T-helper 17 cell (primary cell): Measurements from ENCODE around the gene XYLT1. TPM values are rescaled to one million over a fixed set of nuclear protein-coding genes. Genes with fewer than 3 reads are reported as not detected.

ENCODE experiments used
- ATAC-seq: fragments of 150-1000 bp; cut with Tn5 transposase; 2 replicates; pipeline ENCODE4 v1.10.0; 2021; ENCODE audit warnings: mild to moderate bottlenecking, moderate library complexity
- DNase-seq, 3 donors: peaks; one replicate each; pipeline versions ENCODE4 v3.0.0 to v3.0.0-alpha.2; 2020 to 2021
- H3K9me3 ChIP-seq: one replicate; pipeline ENCODE4 v1.7.0; 2013; ENCODE audit warnings: low read length, mild to moderate bottlenecking; ENCODE audit not compliant: control insufficient read depth, poor library complexity, severe bottlenecking
- H3K27ac Mint-ChIP-seq: one replicate; pipeline ENCODE4 v1.8.0; 2022; ENCODE audit warnings: mild to moderate bottlenecking, moderate library complexity, mixed read lengths
- H3K27me3 Mint-ChIP-seq: one replicate; pipeline ENCODE4 v1.8.0; 2022; ENCODE audit warnings: mixed read lengths
- H3K36me3 Mint-ChIP-seq: one replicate; pipeline ENCODE4 v1.8.0; 2022; ENCODE audit warnings: low read depth, mixed read lengths
- H3K4me1 Mint-ChIP-seq: one replicate; pipeline ENCODE4 v1.8.0; 2022; ENCODE audit warnings: mild to moderate bottlenecking, mixed read lengths
- H3K4me3 Mint-ChIP-seq: one replicate; pipeline ENCODE4 v1.8.0; 2022; ENCODE audit warnings: mild to moderate bottlenecking, moderate library complexity, mixed read lengths
- total RNA-seq, 4 donors: library from RNA in 2 of 4; stranded (reverse) in 2 of 4; gene quantifications; one replicate each; pipeline ENCODE4 v1.2.3 and lab custom pipeline; 2022 to 2026

The XYLT1 gene
- total RNA-seq, 2 donors from 2014 or later: 33.8 to 57.3 TPM

DNA sequence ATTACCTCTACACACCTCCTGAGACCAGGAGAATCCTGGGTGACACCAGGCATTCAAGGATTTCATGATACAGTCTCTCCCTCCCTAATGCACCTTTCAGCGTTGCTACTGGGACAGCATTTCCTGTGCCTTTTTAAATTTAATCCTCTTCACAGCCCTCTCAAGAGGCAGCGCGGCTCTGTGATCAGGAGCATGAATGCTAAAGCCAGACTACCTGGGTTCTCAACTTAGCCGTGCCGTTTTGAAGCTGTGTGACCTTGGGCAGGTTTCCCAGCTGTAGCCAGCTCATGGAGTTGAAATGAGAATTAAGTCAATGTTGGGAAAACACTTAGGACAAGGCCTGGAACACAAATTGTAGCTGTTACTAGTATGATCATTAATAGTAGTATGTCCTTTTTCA, 191.8 kb downstream of the XYLT1 start:
- H3K27ac Mint-ChIP-seq: no peak overlapping the region
- H3K4me1 Mint-ChIP-seq: peaks cover 35% of the 10 kb centered on the region
- ATAC-seq: no peak
- H3K27me3 Mint-ChIP-seq: no peaks in the 10 kb centered on the region
- H3K9me3 ChIP-seq: no peaks in the 10 kb centered on the region
- H3K4me3 Mint-ChIP-seq: no peak overlapping the region
- H3K36me3 Mint-ChIP-seq: no peaks in the 10 kb centered on the region
- DNase-seq: no peak

DNA sequence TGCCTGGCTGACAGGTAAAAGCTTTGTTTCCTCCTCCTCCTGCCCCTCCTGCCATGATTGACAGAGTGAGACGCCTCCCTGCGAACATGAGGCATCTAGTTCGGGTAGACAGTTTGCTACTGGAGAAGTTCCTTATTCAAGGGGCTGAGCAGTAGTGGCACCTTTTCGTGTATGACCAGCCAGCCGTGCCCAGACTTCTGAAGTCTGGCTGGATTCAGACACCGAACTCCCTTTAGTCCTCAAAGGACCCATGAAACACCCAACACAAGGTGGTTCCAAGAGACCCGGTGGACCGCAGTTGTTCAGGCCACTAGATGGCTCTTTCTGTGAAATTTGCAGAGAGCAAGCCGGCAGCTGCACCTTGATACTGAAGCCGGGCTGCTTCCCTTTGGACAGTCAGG, 192.8 kb downstream of the XYLT1 start:
- H3K27ac Mint-ChIP-seq: peak overlapping the region; percentile 47
- no peak for DNase-seq
- H3K27me3 Mint-ChIP-seq: no peaks in the 10 kb centered on the region
- H3K36me3 Mint-ChIP-seq: no peaks in the 10 kb centered on the region
- ATAC-seq: no peak
- no peak overlapping the region for H3K4me3 Mint-ChIP-seq
- no peaks in the 10 kb centered on the region for H3K9me3 ChIP-seq
- peaks cover 36% of the 10 kb centered on the region for H3K4me1 Mint-ChIP-seq

DNA sequence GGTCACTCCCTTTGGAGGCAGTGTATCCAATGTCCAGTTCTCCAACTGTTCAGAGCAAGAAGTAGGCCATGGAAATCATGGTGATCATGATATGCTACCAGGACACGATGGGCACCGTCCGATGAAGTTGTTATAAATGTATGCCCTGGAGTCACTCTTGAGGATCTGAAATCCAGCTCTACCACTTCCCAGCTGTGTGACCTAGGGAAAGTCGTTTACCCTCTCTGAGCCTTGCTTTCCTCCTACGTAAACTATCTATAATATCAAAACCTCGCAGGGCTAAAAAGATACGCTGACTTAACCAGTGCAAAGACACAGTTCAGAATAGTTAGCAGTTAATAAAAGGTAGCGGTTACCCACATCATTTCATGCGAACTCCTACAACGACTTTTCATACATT, 194.2 kb downstream of the XYLT1 start:
- Mint-ChIP-seq H3K36me3 (no peaks in the 10 kb centered on the region), H3K27ac (no peak overlapping the region), H3K4me3 (no peak overlapping the region), H3K27me3 (no peaks in the 10 kb centered on the region), H3K4me1 (peaks cover 39% of the 10 kb centered on the region)
- ATAC-seq: no peak
- no peak for DNase-seq
- no peaks in the 10 kb centered on the region for H3K9me3 ChIP-seq

DNA sequence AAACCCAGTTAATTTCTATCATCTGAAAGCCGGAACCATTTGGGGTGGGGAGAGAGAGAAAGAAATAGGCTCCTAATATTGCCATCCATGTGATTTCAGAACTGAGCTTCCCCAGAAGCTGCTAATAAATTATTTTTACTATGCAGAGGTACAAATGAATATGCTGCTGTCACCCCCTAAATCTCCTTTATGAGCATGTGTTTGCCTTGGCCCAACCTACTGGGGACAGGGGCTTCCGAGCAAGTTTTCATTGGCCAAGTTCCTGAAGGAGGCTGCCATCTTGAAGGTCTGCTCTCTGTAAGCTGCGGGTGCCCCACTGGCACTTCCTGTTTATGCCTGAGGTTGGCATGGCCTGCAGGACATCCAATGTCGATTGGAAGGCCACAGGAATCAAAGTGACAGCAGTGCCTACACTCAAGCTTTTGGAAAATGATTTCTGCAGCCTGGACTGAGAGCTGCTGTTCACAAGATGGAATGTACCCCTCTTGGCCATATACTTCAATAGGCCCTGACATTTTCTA, 194.7 kb downstream of the XYLT1 start:
- ATAC-seq (no peak), DNase-seq (no peak)
- Mint-ChIP-seq H3K27me3 (no peaks in the 10 kb centered on the region), H3K27ac (peak overlapping the region; percentile 88), H3K4me1 (peaks cover 43% of the 10 kb centered on the region), H3K4me3 (no peak overlapping the region), H3K36me3 (peaks cover 3% of the 10 kb centered on the region)
- H3K9me3 ChIP-seq: no peaks in the 10 kb centered on the region

DNA sequence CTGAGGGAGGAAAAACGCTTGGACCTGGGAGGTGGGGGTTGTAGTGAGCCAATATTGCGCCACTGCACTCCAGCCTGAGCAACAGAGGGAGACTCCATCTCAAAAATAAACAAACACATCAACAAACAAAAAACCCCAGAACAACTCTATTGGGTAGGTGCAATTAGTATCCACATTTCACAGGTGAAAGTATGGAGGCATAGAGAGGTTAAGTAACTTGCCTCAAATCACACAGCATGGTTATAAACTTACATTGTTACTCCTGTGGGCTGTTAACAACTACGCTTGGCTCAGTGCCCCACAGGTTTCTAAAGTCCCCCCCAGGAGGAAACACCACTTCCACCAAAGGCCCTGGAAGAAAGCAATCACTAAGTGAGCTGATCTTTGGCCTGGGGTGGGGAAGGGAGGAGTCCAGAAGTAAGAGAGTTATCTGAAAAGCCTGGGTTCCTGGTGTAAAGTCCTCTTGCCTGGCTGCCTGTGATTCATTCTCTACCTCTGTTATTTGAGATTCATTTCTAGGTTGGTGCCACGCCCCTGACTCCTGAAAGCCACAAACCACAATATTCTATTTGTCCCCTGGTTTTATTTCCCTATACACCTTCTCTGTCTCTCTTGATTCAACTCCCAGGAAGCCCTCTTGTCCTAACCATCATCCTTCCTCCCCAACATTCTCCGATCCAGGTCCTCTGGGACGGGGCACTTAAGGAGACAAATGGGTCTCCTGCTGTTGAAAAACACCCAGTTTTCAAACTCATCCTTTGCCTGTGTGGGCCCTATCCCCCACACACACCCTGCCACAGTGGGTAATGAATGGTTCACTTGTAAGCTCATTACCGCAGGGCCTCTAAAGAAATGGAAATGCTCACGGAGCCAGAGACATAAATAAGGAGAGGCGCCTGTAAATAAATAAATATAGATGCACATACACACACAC, 195.4 kb downstream of the XYLT1 start:
- ATAC-seq: no peak
- H3K4me1 Mint-ChIP-seq: peaks cover 46% of the 10 kb centered on the region
- peak overlapping the region; percentile 73 for H3K4me3 Mint-ChIP-seq
- peak overlapping the region; percentile 88 for H3K27ac Mint-ChIP-seq
- DNase-seq: no peak
- peaks cover 3% of the 10 kb centered on the region for H3K36me3 Mint-ChIP-seq
- H3K27me3 Mint-ChIP-seq: no peaks in the 10 kb centered on the region
- no peaks in the 10 kb centered on the region for H3K9me3 ChIP-seq

DNA sequence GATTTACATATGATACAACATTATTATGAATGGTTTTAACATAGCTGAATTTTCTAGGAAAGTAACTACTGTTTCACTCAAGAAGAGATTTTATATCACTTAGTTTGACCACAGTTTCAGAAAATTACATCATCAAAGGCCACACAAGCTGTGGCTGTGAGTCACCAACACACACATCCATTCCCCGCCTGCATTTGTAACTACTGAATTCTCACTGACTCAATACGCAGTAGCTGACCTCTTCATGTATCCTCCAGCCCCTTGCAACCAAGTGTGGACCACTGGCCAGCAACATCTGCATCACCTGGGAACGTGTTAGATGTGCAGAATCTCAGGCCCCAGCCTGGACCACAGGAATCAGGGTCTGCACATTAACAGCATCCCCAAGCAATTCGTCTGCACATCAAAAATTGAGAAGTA, 197.6 kb downstream of the XYLT1 start:
- H3K4me3 Mint-ChIP-seq: no peak overlapping the region
- peaks cover 40% of the 10 kb centered on the region for H3K4me1 Mint-ChIP-seq
- H3K36me3 Mint-ChIP-seq: peaks cover 3% of the 10 kb centered on the region
- H3K9me3 ChIP-seq: no peaks in the 10 kb centered on the region
- ATAC-seq (peak; percentile 36), DNase-seq (no peak)
- H3K27ac Mint-ChIP-seq: peak overlapping the region; percentile 61
- no peaks in the 10 kb centered on the region for H3K27me3 Mint-ChIP-seq

DNA sequence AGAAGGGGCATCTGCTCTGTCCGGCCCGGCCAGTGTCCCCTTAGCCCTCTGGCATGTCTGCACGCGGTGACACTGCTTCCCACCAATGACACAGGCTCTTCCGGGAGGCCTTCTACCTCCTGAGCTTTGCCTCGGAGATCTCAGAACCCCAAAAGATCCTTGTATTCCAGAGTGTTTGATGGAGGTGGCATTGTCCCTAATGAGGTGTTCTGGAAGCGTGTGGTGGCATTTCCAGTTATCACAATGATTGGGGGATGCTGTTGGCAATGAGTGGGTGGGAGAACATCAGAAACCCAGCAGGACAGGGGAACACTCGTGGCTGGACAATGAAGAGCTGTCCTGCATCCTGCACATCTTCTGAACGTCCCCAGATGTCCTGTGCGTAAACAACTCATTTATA, 198.0 kb downstream of the XYLT1 start:
- Mint-ChIP-seq H3K4me1 (peaks cover 40% of the 10 kb centered on the region), H3K27ac (peak overlapping the region; percentile 61), H3K36me3 (peaks cover 3% of the 10 kb centered on the region), H3K27me3 (no peaks in the 10 kb centered on the region), H3K4me3 (no peak overlapping the region)
- no peak for DNase-seq
- no peak for ATAC-seq
- no peaks in the 10 kb centered on the region for H3K9me3 ChIP-seq

DNA sequence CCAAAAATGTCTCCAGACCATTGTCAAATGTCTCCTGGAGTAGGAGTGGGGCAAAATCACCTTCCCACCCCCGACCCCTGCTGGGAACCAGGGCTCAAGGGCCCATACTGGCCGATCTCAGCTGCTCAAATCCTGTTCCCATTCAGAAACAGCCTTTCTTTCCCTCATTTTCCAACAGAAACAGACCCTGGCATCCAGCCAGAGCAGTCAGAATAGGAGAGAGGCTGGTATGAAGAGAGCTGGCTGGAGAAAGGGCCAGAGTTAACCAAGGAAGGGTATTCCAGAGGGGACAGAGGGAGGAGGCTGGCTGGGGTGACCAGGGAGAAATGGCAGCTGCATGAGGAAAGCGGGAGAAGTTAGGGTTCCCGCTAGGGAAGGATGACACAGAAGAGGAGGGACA, 199.1 kb downstream of the XYLT1 start:
- ATAC-seq: no peak
- no peaks in the 10 kb centered on the region for H3K27me3 Mint-ChIP-seq
- H3K4me1 Mint-ChIP-seq: peaks cover 37% of the 10 kb centered on the region

DNA sequence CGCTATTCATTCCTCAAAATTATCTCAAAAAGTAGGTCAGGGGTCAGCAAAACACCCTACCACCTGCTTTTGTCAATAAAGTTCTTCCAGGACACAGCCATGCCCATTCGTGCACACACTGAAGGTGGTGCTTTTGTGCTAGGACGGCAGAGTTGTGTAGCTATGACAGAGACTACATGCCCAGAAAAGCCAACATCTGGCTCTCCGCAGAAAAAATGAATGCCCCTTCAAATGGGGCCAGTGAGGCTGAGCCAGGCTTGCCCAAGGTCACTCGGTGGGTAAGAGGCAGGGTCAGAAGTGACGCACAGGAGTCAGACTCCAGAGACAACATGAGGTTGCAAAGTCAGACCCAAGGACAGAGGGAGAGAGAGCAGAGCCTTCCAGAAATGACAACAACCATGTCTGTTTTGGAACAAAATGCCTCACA, 200.1 kb downstream of the XYLT1 start:
- peak overlapping the region; percentile 71 for H3K27ac Mint-ChIP-seq
- H3K4me3 Mint-ChIP-seq: no peak overlapping the region
- H3K27me3 Mint-ChIP-seq: no peaks in the 10 kb centered on the region
- ATAC-seq: no peak
- no peak for DNase-seq
- H3K9me3 ChIP-seq: no peaks in the 10 kb centered on the region
- H3K4me1 Mint-ChIP-seq: peaks cover 43% of the 10 kb centered on the region
- H3K36me3 Mint-ChIP-seq: peaks cover 3% of the 10 kb centered on the region

More for the DNA sequence above, 199.1 kb downstream of the XYLT1 start:
- Mint-ChIP-seq H3K27ac (peak overlapping the region; percentile 71), H3K4me3 (no peak overlapping the region), H3K36me3 (peaks cover 3% of the 10 kb centered on the region)
- DNase-seq: no peak
- no peaks in the 10 kb centered on the region for H3K9me3 ChIP-seq

DNA sequence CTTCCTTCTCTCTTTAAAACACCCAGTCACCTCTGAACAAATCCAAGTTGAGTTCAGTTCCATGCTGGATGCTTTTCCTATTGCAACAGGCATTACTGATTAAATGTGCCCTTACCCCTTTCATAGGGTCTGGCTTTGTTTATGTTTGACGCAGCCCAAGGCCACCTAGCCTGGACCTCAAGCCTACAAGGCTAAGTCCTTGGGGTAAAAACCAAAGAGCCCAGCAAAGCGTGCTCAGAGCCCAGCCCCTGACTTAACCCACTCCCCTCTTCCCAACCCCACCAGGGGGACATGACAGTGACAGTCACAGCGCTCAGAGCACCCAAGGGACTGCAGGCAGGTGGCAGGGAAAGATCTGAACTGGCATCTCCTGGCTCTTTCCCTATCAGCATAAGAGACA, 200.6 kb downstream of the XYLT1 start:
- ATAC-seq (no peak), DNase-seq (no peak)
- no peaks in the 10 kb centered on the region for H3K9me3 ChIP-seq
- Mint-ChIP-seq H3K4me1 (peaks cover 40% of the 10 kb centered on the region), H3K4me3 (no peak overlapping the region), H3K27me3 (no peaks in the 10 kb centered on the region), H3K27ac (peak overlapping the region; percentile 24), H3K36me3 (peaks cover 3% of the 10 kb centered on the region)

DNA sequence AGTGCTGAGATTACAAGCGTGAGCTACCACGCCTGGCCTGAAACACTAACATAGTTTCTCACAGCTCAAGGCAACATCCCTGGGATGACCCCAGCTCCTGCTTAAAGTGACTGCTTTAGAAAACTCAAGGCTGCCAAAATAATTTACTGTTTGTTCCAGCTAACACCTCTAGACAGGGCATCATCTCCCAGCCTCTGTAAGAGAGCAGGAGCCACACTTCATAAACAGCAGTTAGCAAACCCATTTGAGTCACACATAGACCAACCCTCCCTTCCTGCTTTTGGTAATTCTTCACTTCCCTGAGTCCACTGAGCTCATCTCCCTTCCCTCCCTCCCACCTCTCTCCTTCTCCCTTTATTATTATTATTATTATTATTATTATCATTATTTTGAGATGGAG, 201.3 kb downstream of the XYLT1 start:
- DNase-seq (no peak), ATAC-seq (no peak)
- Mint-ChIP-seq H3K4me1 (peaks cover 34% of the 10 kb centered on the region), H3K36me3 (peaks cover 3% of the 10 kb centered on the region), H3K4me3 (no peak overlapping the region), H3K27ac (no peak overlapping the region), H3K27me3 (no peaks in the 10 kb centered on the region)
- no peaks in the 10 kb centered on the region for H3K9me3 ChIP-seq

DNA sequence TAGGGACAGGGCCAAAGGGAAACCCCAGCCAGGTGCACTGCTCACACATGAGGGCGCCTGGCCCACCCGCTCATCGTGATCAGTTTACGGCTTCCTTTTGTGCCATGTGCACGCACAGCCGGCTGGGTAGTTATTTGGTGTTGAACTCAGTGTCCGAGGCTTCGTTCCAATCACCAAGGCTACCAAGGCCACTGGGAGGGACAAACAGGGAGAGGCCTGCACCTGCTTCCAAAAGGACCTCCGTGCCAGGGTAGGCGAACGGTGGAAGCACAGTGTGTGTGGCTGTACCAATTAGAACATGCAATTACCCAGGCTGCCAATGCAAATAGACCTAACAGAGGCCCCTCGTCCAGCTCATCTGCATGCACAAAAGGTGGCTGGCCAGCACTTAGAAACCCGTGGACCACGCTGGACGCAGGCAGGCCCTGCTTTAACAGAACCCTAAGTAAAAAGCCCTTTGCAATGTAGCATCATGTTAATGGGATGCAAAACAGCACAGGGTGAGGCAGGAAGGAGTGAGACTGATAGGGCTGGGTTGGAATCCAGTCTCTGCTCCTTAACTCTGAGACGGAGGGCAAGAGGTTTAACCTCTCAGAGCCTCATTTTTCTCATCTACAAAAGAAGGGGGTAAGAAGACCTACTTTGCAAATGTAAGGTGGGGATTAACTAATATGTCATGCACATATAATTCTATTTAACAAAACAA, 204.0 kb downstream of the XYLT1 start:
- ATAC-seq: no peak
- H3K9me3 ChIP-seq: no peaks in the 10 kb centered on the region
- peaks cover 35% of the 10 kb centered on the region for H3K4me1 Mint-ChIP-seq
- no peak overlapping the region for H3K4me3 Mint-ChIP-seq
- no peak overlapping the region for H3K27ac Mint-ChIP-seq
- H3K27me3 Mint-ChIP-seq: no peaks in the 10 kb centered on the region
- no peak for DNase-seq
- H3K36me3 Mint-ChIP-seq: peaks cover 3% of the 10 kb centered on the region

DNA sequence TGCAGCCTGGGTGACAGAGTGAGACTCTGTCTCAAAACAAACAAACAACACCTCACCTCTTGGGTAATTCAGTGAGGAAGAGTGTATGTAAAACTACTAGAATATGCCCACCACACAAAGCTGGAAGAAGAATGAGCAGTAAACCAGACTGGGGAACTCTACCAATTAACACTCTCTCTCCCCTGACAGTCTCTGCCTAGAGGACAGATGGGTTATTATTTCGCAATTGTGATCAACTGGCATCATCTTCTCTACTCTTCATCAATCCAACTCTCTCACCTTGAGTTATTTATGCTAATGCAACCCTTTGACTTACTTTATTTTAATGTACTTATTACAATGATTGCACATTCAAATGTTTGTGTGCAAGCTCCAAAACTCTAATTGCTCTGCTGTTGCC, 205.6 kb downstream of the XYLT1 start:
- no peak overlapping the region for H3K27ac Mint-ChIP-seq

More for the DNA sequence above, 205.6 kb downstream of the XYLT1 start:
- H3K36me3 Mint-ChIP-seq: no peaks in the 10 kb centered on the region
- no peaks in the 10 kb centered on the region for H3K9me3 ChIP-seq
- no peak overlapping the region for H3K4me3 Mint-ChIP-seq
- no peaks in the 10 kb centered on the region for H3K27me3 Mint-ChIP-seq
- peaks cover 31% of the 10 kb centered on the region for H3K4me1 Mint-ChIP-seq
- ATAC-seq: no peak
- DNase-seq: no peak
